Measurements from ENCODE around the gene ARID5B.

GRCh38 chr10:62085821-62086220, 184.3 kb downstream of the ARID5B start:
- TF ChIP-seq GATA3 (IDR thresholded peaks at IDR 0.05; ENCODE audit: low read depth, low read length) (no peak), GATA2 (IDR thresholded peaks at IDR 0.05; ENCODE audit: low read depth, low read length) (no peak)
